ENCODE measurements around the gene RUSF1.
"Not testable (repeated sequence)": the region's sequence is repeated elsewhere in the genome, so short reads cannot be mapped to it uniquely, and the experiment has no call there.

The RUSF1 gene

GRCh38 chr16:31505483-31505882, 2.7 kb downstream of the RUSF1 start:
- Histone ChIP-seq H3K9me3 (ENCODE audit: insufficient read depth, low read length, severe bottlenecking) (no peaks in the 10 kb centered on the region), H3K27me3 (ENCODE audit: insufficient read depth, low read length, poor library complexity) (no peaks in the 10 kb centered on the region), H3K4me2 (ENCODE audit: insufficient read depth, low read length) (peak overlapping the region; percentile 92; the same call in 1 of the 2 replicates), H3K27ac (ENCODE audit: low read length) (no peak overlapping the region), H3K9ac (ENCODE audit: low read depth, low read length) (no peak overlapping the region), H4K20me1 (ENCODE audit: insufficient read depth, low read length) (no peaks in the 10 kb centered on the region), H3K4me3 (ENCODE audit: low read depth in 1 of 2, low read length in 2 of 2) (no peak overlapping the region), H3K36me3 (ENCODE audit: insufficient read depth, low read length) (peaks cover 24% of the 10 kb centered on the region), H2AFZ (ENCODE audit: low read depth, low read length) (no peak overlapping the region), H3K79me2 (ENCODE audit: insufficient read depth, low read length) (peaks cover 32% of the 10 kb centered on the region), H3K4me1 (ENCODE audit: insufficient read depth, low read length) (peaks cover 34% of the 10 kb centered on the region)
- ATAC-seq (ENCODE audit: insufficient read depth, low read depth) (no peak), DNase-seq (no peak)
- no peak for TF ChIP-seq EZH2 (IDR thresholded peaks at IDR 0.05; ENCODE audit: borderline replicate concordance, low read depth, low read length, severe bottlenecking)

GRCh38 chr16:31504159-31504558, 4.0 kb downstream of the RUSF1 start:
- H3K4me3 ChIP-seq (ENCODE audit: low read depth in 1 of 2, low read length in 2 of 2), result no peak overlapping the region
- TF ChIP-seq CTCF (IDR thresholded peaks at IDR 0.05; ENCODE audit: borderline replicate concordance, extremely low read depth, low read length, poor library complexity, severe bottlenecking) (no peak), EZH2 (IDR thresholded peaks at IDR 0.05; ENCODE audit: borderline replicate concordance, low read depth, low read length, severe bottlenecking) (no peak)
- H3K4me2 ChIP-seq (ENCODE audit: insufficient read depth, low read length), result no peak overlapping the region
- H3K4me1 ChIP-seq (ENCODE audit: insufficient read depth, low read length), result peaks cover 25% of the 10 kb centered on the region
- peaks cover 37% of the 10 kb centered on the region for H3K36me3 ChIP-seq (ENCODE audit: insufficient read depth, low read length)
- ATAC-seq (ENCODE audit: insufficient read depth, low read depth) (no peak), DNase-seq (no peak)
- H3K9ac ChIP-seq (ENCODE audit: low read depth, low read length), result no peak overlapping the region
- H3K27me3 ChIP-seq (ENCODE audit: insufficient read depth, low read length, poor library complexity), result no peaks in the 10 kb centered on the region
- H2AFZ ChIP-seq (ENCODE audit: low read depth, low read length), result no peak overlapping the region
- peaks cover 31% of the 10 kb centered on the region for H3K79me2 ChIP-seq (ENCODE audit: insufficient read depth, low read length)
- no peaks in the 10 kb centered on the region for H3K9me3 ChIP-seq (ENCODE audit: insufficient read depth, low read length, severe bottlenecking)
- H4K20me1 ChIP-seq (ENCODE audit: insufficient read depth, low read length), result no peaks in the 10 kb centered on the region
- H3K27ac ChIP-seq (ENCODE audit: low read length), result no peak overlapping the region

- ATAC-seq (ENCODE audit: insufficient read depth, low read depth); H3K27ac ChIP-seq (ENCODE audit: low read length); H4K20me1 ChIP-seq (ENCODE audit: insufficient read depth, low read length); H3K4me3 ChIP-seq (ENCODE audit: low read depth in 1 of 2, low read length in 2 of 2); DNase-seq; H3K9me3 ChIP-seq (ENCODE audit: insufficient read depth, low read length, severe bottlenecking); H3K4me2 ChIP-seq (ENCODE audit: insufficient read depth, low read length); H3K27me3 ChIP-seq (ENCODE audit: insufficient read depth, low read length, poor library complexity); H3K9ac ChIP-seq (ENCODE audit: low read depth, low read length); H2AFZ ChIP-seq (ENCODE audit: low read depth, low read length): not testable (repeated sequence)
- H3K36me3 ChIP-seq (ENCODE audit: insufficient read depth, low read length), result peaks cover 43% of the 10 kb centered on the region
- peaks cover 21% of the 10 kb centered on the region for H3K4me1 ChIP-seq (ENCODE audit: insufficient read depth, low read length)
- peaks cover 25% of the 10 kb centered on the region for H3K79me2 ChIP-seq (ENCODE audit: insufficient read depth, low read length)
Measured at GRCh38 chr16:31503555-31503954, 4.6 kb downstream of the RUSF1 start.

GRCh38 chr16:31502981-31503380, 5.2 kb downstream of the RUSF1 start:
- H3K79me2 ChIP-seq (ENCODE audit: insufficient read depth, low read length), result peaks cover 20% of the 10 kb centered on the region
- H3K4me2 ChIP-seq (ENCODE audit: insufficient read depth, low read length), result no peak overlapping the region
- no peak overlapping the region for H2AFZ ChIP-seq (ENCODE audit: low read depth, low read length)
- peaks cover 21% of the 10 kb centered on the region for H3K4me1 ChIP-seq (ENCODE audit: insufficient read depth, low read length)
- no peaks in the 10 kb centered on the region for H3K27me3 ChIP-seq (ENCODE audit: insufficient read depth, low read length, poor library complexity)
- no peaks in the 10 kb centered on the region for H3K9me3 ChIP-seq (ENCODE audit: insufficient read depth, low read length, severe bottlenecking)
- no peak overlapping the region for H3K9ac ChIP-seq (ENCODE audit: low read depth, low read length)
- ATAC-seq (ENCODE audit: insufficient read depth, low read depth) (no peak), DNase-seq (no peak)
- no peak overlapping the region for H3K27ac ChIP-seq (ENCODE audit: low read length)
- H4K20me1 ChIP-seq (ENCODE audit: insufficient read depth, low read length), result no peaks in the 10 kb centered on the region
- H3K36me3 ChIP-seq (ENCODE audit: insufficient read depth, low read length), result peaks cover 48% of the 10 kb centered on the region
- H3K4me3 ChIP-seq (ENCODE audit: low read depth in 1 of 2, low read length in 2 of 2), result no peak overlapping the region
- TF ChIP-seq CTCF (IDR thresholded peaks at IDR 0.05; ENCODE audit: borderline replicate concordance, extremely low read depth, low read length, poor library complexity, severe bottlenecking), result no peak
- TF ChIP-seq EZH2 (IDR thresholded peaks at IDR 0.05; ENCODE audit: borderline replicate concordance, low read depth, low read length, severe bottlenecking), result no peak

Measured in DND-41 (cell line).